Caco-2 (cell line): ENCODE results near the gene CCDC158. TPM values are rescaled to one million over a fixed set of nuclear protein-coding genes. Genes with fewer than 3 reads are reported as not detected.
A peak's percentile ranks its signal among the peaks of the same experiment; 100 is the strongest.

Experiments used
- Bru-seq: library from RNA; stranded (reverse); fragments of 400-500 nt; gene quantifications from one replicate; lab custom pipeline; 2021; lab: Mats Ljungman, UMichigan
- BruChase-seq, 2 experiments: library from RNA; stranded (reverse); fragments of 400-500 nt; gene quantifications; one replicate each; lab custom pipeline; 2021; lab: Mats Ljungman, UMichigan
- BruUV-seq: library from RNA; stranded (reverse); fragments of 400-500 nt; replicated peaks from 2 replicates; lab custom pipeline; 2021; lab: Mats Ljungman, UMichigan
- CTCF ChIA-PET: fragments of 300-600 bp; sonication (Branson Sonifier 250); formaldehyde crosslinking; loops from one replicate; lab custom pipeline; 2022; ENCODE audit warnings: antibody characterized with exemption; lab: Charles Lee
- POLR2A ChIA-PET: fragments of 300-600 bp; sonication (Branson Sonifier 250); formaldehyde crosslinking; loops from one replicate; lab custom pipeline; 2022; ENCODE audit warnings: antibody characterized with exemption; lab: Charles Lee
- DNase-seq, 2 experiments: peaks; one replicate each; pipeline versions ENCODE4 v3.0.0 to v3.0.0-alpha.2; 2020 to 2022
- H3K27me3 ChIP-seq: replicated peaks from 2 replicates; pipeline ENCODE4 v1.6.0; 2011; ENCODE audit warnings: low read length; ENCODE audit not compliant: control insufficient read depth, insufficient read depth
- H3K36me3 ChIP-seq: 2 replicates; pipeline ENCODE4 v1.5.1; 2011; ENCODE audit warnings: low read length; ENCODE audit not compliant: control insufficient read depth, insufficient read depth
- H3K4me1 ChIP-seq: fragments of 250-450 bp; sonication (Bioruptor Pico); 2 replicates; pipeline ENCODE4 v1.5.1; 2020; ENCODE audit warnings: mild to moderate bottlenecking
- H3K4me3 ChIP-seq: 2 replicates; pipeline ENCODE4 v1.5.1; 2011; ENCODE audit warnings: low read depth, mild to moderate bottlenecking, control low read depth, low read length
- H3K9me3 ChIP-seq: fragments of 250-450 bp; sonication (Bioruptor Pico); 2 replicates; pipeline ENCODE4 v1.5.1; 2020; ENCODE audit warnings: mild to moderate bottlenecking, moderate library complexity
- H3K27ac Mint-ChIP-seq: one replicate; pipeline ENCODE4 v1.8.0; 2022; ENCODE audit warnings: mixed read lengths; ENCODE audit not compliant: unreplicated experiment
- H3K27me3 Mint-ChIP-seq: one replicate; pipeline ENCODE4 v1.8.0; 2022; ENCODE audit warnings: mixed read lengths; ENCODE audit not compliant: insufficient read depth, unreplicated experiment
- H3K36me3 Mint-ChIP-seq: one replicate; pipeline ENCODE4 v1.8.0; 2022; ENCODE audit warnings: mild to moderate bottlenecking, mixed read lengths; ENCODE audit not compliant: insufficient read depth, unreplicated experiment
- H3K4me1 Mint-ChIP-seq: one replicate; pipeline ENCODE4 v1.8.0; 2022; ENCODE audit warnings: low read depth, mixed read lengths; ENCODE audit not compliant: unreplicated experiment
- H3K4me3 Mint-ChIP-seq: one replicate; pipeline ENCODE4 v1.8.0; 2022; ENCODE audit warnings: mild to moderate bottlenecking, moderate library complexity, mixed read lengths; ENCODE audit not compliant: unreplicated experiment
- H3K9me3 Mint-ChIP-seq: one replicate; pipeline ENCODE4 v1.8.0; 2022; ENCODE audit warnings: mixed read lengths; ENCODE audit not compliant: unreplicated experiment
- intact Hi-C: fragments of 100-400 bp; cut with micrococcal nuclease; formaldehyde crosslinking; loops from one replicate; pipeline ENCODE4 v1.10.0; 2022; ENCODE audit not compliant: unreplicated experiment
- long read RNA-seq: library from polyadenylated mRNA; stranded (forward); transcript quantifications from one replicate; pipeline ENCODE4 v2.0.0, GENCODE V29; 2022
- total RNA-seq: library from RNA; stranded (reverse); gene quantifications from 2 replicates; pipeline ENCODE4 v1.2.3, GENCODE V29; 2022
- TF ChIP-seq, protein P1 (sequence below), 2 experiments: fragments of 200-600 bp in 1 of 2; IDR thresholded peaks; 1 replicate in 1 of 2; 2 replicates in 1 of 2; pipeline versions ENCODE4 v1.5.1 to v1.8.0; 2011 to 2022; ENCODE audit warnings: antibody characterized with exemption in 1 of 2, control low read depth in 1 of 2, inconsistent platforms in 1 of 2, low read depth in 1 of 2, low read length in 1 of 2, mild to moderate bottlenecking in 1 of 2, moderate library complexity in 1 of 2; ENCODE audit not compliant: insufficient read depth in 1 of 2, severe bottlenecking in 1 of 2, unreplicated experiment in 1 of 2

The CCDC158 gene
- total RNA-seq: 0.39 and 0.56 TPM in 2 replicates
- percentile 30 among the genes with signal in this experiment for Bru-seq, nascent RNA
- percentile 29 among the genes with signal in this experiment for BruChase-seq, experiment 1, labeled RNA remaining after a 2-hour chase
- BruChase-seq, experiment 2, labeled RNA remaining after a 6-hour chase: percentile 31 among the genes with signal in this experiment
- long read RNA-seq, partial matches to known transcripts: 0 of 1 reads
- long read RNA-seq, other reads (novel, unspliced or antisense): 1 of 1 reads

- peak within 1 kb of the TSS; percentile 79 for H3K27ac Mint-ChIP-seq
- CTCF ChIA-PET: interaction anchor here (0.7 to 1.5 kb wide), 3 partner anchors 127 to 241 kb away, joined by 3 to 7 read pairs (median 3); no protein-coding TSS in a partner anchor
Observed at GRCh38 chr4:76420762-76421581, at the start of gene CCDC158. CCDC158 (minus strand) TSS chr4:76421141; CDS start chr4:76403207, 17,934 bp downstream.

DNA sequence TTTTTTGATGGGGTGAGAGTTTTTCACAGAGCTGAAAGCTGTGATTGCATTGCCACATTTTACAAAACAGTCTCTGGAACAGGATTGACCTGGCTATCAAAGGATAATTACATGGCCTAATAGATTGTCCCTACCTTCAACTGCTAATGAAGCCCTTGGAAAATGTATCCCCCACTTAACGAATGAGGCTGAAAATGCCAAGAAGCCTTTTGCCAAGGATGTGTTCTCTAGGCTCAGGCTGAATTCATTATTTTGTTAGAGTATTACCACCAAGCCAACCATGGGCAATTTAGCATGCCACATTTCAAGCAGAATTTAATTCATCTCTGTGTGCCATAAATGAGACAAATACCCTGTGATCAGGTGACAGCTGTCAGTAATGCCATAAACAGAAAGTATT, 49.6 kb upstream of the CCDC158 start:
- Mint-ChIP-seq H3K27ac (no peak overlapping the region), H3K9me3 (no peaks in the 10 kb centered on the region), H3K27me3 (no peaks in the 10 kb centered on the region), H3K36me3 (no peaks in the 10 kb centered on the region), H3K4me3 (no peak overlapping the region), H3K4me1 (no peaks in the 10 kb centered on the region)
- DNase-seq: no peak
- H3K27me3 ChIP-seq: no peaks in the 10 kb centered on the region
- TF ChIP-seq, protein P1, sequence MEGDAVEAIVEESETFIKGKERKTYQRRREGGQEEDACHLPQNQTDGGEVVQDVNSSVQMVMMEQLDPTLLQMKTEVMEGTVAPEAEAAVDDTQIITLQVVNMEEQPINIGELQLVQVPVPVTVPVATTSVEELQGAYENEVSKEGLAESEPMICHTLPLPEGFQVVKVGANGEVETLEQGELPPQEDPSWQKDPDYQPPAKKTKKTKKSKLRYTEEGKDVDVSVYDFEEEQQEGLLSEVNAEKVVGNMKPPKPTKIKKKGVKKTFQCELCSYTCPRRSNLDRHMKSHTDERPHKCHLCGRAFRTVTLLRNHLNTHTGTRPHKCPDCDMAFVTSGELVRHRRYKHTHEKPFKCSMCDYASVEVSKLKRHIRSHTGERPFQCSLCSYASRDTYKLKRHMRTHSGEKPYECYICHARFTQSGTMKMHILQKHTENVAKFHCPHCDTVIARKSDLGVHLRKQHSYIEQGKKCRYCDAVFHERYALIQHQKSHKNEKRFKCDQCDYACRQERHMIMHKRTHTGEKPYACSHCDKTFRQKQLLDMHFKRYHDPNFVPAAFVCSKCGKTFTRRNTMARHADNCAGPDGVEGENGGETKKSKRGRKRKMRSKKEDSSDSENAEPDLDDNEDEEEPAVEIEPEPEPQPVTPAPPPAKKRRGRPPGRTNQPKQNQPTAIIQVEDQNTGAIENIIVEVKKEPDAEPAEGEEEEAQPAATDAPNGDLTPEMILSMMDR (IDR thresholded peaks at IDR 0.05; ENCODE audit: insufficient read depth in 1 of 2, low read depth in 1 of 2, low read length in 1 of 2, severe bottlenecking in 1 of 2, unreplicated experiment in 1 of 2): no peak
- no peaks in the 10 kb centered on the region for H3K4me1 ChIP-seq
- no peaks in the 10 kb centered on the region for H3K9me3 ChIP-seq
- POLR2A ChIA-PET: interaction anchor here (0.5 kb wide), 1 partner anchor 411 kb away, joined by 3 read pairs; no protein-coding TSS in a partner anchor
- BruUV-seq: no TSS peak
- no peaks in the 10 kb centered on the region for H3K36me3 ChIP-seq
- intact Hi-C loops: no loop called here
- no peak overlapping the region for H3K4me3 ChIP-seq
- CTCF ChIA-PET: no interaction called here

More at GRCh38 chr4:76420762-76421581, at the start of gene CCDC158:
- Mint-ChIP-seq H3K36me3 (no peaks in the 10 kb centered on the region), H3K9me3 (no peaks in the 10 kb centered on the region), H3K4me1 (peaks cover 14% of the 10 kb centered on the region), H3K4me3 (peak within 1 kb of the TSS; percentile 92), H3K27me3 (no peaks in the 10 kb centered on the region)
- no peaks in the 10 kb centered on the region for H3K36me3 ChIP-seq
- peak within 1 kb of the TSS; percentile 50 for H3K4me3 ChIP-seq
- TF ChIP-seq, protein P1 (IDR thresholded peaks at IDR 0.05; ENCODE audit: insufficient read depth in 1 of 2, low read depth in 1 of 2, low read length in 1 of 2, severe bottlenecking in 1 of 2, unreplicated experiment in 1 of 2): no peak
- DNase-seq: peak; percentile 42 to 50
- intact Hi-C loops: no loop called here
- no peaks in the 10 kb centered on the region for H3K27me3 ChIP-seq
- POLR2A ChIA-PET: interaction anchor here (0.9 kb wide), 1 partner anchor 114 kb away, joined by 3 read pairs; no protein-coding TSS in a partner anchor
- H3K9me3 ChIP-seq: no peaks in the 10 kb centered on the region
- no peaks in the 10 kb centered on the region for H3K4me1 ChIP-seq
- no TSS peak for BruUV-seq

- Mint-ChIP-seq H3K36me3 (no peaks in the 10 kb centered on the region), H3K4me1 (no peaks in the 10 kb centered on the region), H3K27me3 (no peaks in the 10 kb centered on the region), H3K4me3 (no peak overlapping the region), H3K9me3 (peaks cover 1% of the 10 kb centered on the region), H3K27ac (no peak overlapping the region)
- Histone ChIP-seq H3K4me1 (no peaks in the 10 kb centered on the region), H3K9me3 (no peaks in the 10 kb centered on the region), H3K36me3 (no peaks in the 10 kb centered on the region), H3K4me3 (no peak overlapping the region), H3K27me3 (no peaks in the 10 kb centered on the region)
- TF ChIP-seq, protein P1 (IDR thresholded peaks at IDR 0.05; ENCODE audit: insufficient read depth in 1 of 2, low read depth in 1 of 2, low read length in 1 of 2, severe bottlenecking in 1 of 2, unreplicated experiment in 1 of 2): no peak
- ChIA-PET CTCF (no interaction called here), POLR2A (no interaction called here)
- DNase-seq: no peak
- intact Hi-C loops: no loop called here
- no TSS peak for BruUV-seq
Observed at GRCh38 chr4:76470064-76470463, 49.1 kb upstream of the CCDC158 start.
